H1 (cell line): Measurements from ENCODE around the gene MPPED2. TPM values are rescaled to one million over a fixed set of nuclear protein-coding genes. Genes with fewer than 3 reads are reported as not detected.

Experiments used
- CTCF ChIA-PET: fragments of 300-600 bp; sonication (Branson Sonifier 250); formaldehyde crosslinking; loops from one replicate; lab custom pipeline; 2021; ENCODE audit not compliant: partially characterized antibody; lab: Charles Lee
- POLR2A ChIA-PET: fragments of 300-600 bp; sonication (Branson Sonifier 250); formaldehyde crosslinking; loops from one replicate; lab custom pipeline; 2021; ENCODE audit warnings: inconsistent platforms; ENCODE audit not compliant: partially characterized antibody; lab: Charles Lee
- DNase-seq, 2 experiments: peaks; one replicate each; pipeline versions ENCODE4 v3.0.0 to v3.0.0-alpha.2; 2010 to 2022; ENCODE audit warnings: low spot score in 2 of 2, low read depth in 1 of 2, mixed read lengths in 1 of 2
- FAIRE-seq: peaks from 2 replicates; lab custom pipeline; 2011; peaks lifted over from hg19 to GRCh38; lab: Jason Lieb, UNC
- H2AFZ ChIP-seq: 2 replicates; pipeline ENCODE4 v1.8.1; 2012; ENCODE audit warnings: low read length, inconsistent platforms
- H2AK5ac ChIP-seq: 2 replicates; pipeline ENCODE4 v1.6.1; 2013; ENCODE audit warnings: low read depth, low read length
- H2BK120ac ChIP-seq: replicated peaks from 2 replicates; pipeline ENCODE3; 2013; ENCODE audit warnings: low read depth, low read length, inconsistent platforms
- H2BK12ac ChIP-seq: 2 replicates; pipeline ENCODE4 v1.6.1; 2013; ENCODE audit warnings: low read depth, low read length
- H2BK15ac ChIP-seq: 2 replicates; pipeline ENCODE4 v1.6.1; 2013; ENCODE audit warnings: low read length
- H2BK20ac ChIP-seq: 2 replicates; pipeline ENCODE4 v1.6.1; 2013; ENCODE audit warnings: low read length
- H2BK5ac ChIP-seq: 2 replicates; pipeline ENCODE4 v1.6.1; 2013; ENCODE audit warnings: low read depth, low read length
- H3K14ac ChIP-seq: 2 replicates; pipeline ENCODE4 v1.6.1; 2013; ENCODE audit warnings: inconsistent platforms; ENCODE audit not compliant: insufficient read length
- H3K18ac ChIP-seq: 2 replicates; pipeline ENCODE4 v1.6.1; 2013; ENCODE audit warnings: low read length; ENCODE audit errors: extremely low read depth
- H3K23ac ChIP-seq: 2 replicates; pipeline ENCODE4 v1.6.1; 2013; ENCODE audit warnings: inconsistent platforms; ENCODE audit not compliant: insufficient read length
- H3K23me2 ChIP-seq: 2 replicates; pipeline ENCODE4 v1.6.1; 2013; ENCODE audit warnings: low read depth, low read length
- H3K27ac ChIP-seq: 2 replicates; pipeline ENCODE4 v1.6.1; 2011; ENCODE audit warnings: low read depth, low read length, inconsistent platforms
- H3K27me3 ChIP-seq, 4 experiments: replicated peaks in 1 of 4; 1 replicate in 1 of 4; 2 replicates in 3 of 4; pipeline versions ENCODE4 v1.6.1 to v1.8.1; 2011 to 2013; ENCODE audit warnings: low read length in 3 of 4, mild to moderate bottlenecking in 3 of 4, inconsistent platforms in 2 of 4, mixed read lengths in 2 of 4, moderate library complexity in 1 of 4; ENCODE audit not compliant: control insufficient read depth in 3 of 4, insufficient read depth in 3 of 4; ENCODE audit errors: extremely low read depth in 1 of 4
- H3K36me3 ChIP-seq, 4 experiments: 2 replicates each; pipeline versions ENCODE4 v1.6.1 to v1.8.1; 2011 to 2013; ENCODE audit warnings: mild to moderate bottlenecking in 4 of 4, low read length in 3 of 4, moderate library complexity in 2 of 4, control low read depth in 1 of 4, inconsistent platforms in 1 of 4; ENCODE audit not compliant: insufficient read depth in 4 of 4, control insufficient read depth in 2 of 4
- H3K4ac ChIP-seq: replicated peaks from 2 replicates; pipeline ENCODE3; 2013; ENCODE audit warnings: low read length, low read depth, mixed read lengths, inconsistent platforms; ENCODE audit not compliant: insufficient read length
- H3K4me1 ChIP-seq, 4 experiments: replicated peaks in 1 of 4; 1 replicate in 1 of 4; 2 replicates in 3 of 4; pipeline versions ENCODE4 v1.6.1 to v1.8.1; 2011 to 2013; ENCODE audit warnings: low read length in 3 of 4, inconsistent platforms in 2 of 4, mixed read lengths in 1 of 4; ENCODE audit not compliant: insufficient read depth in 4 of 4, control insufficient read depth in 3 of 4
- H3K4me2 ChIP-seq, 2 experiments: 2 replicates each; pipeline versions ENCODE4 v1.6.1 to v1.8.1; 2011 to 2013; ENCODE audit warnings: low read depth in 2 of 2, low read length in 2 of 2, control low read depth in 1 of 2, inconsistent platforms in 1 of 2, mild to moderate bottlenecking in 1 of 2; ENCODE audit not compliant: insufficient read depth in 1 of 2
- H3K4me3 ChIP-seq, 4 experiments: fragments of 200-600, 300-600 bp in 1 of 4; sonication (generic), shearing (Covaris generic), sonication (Bioruptor Twin) in 1 of 4; 2 replicates each; pipeline versions ENCODE4 v1.5.1 to v1.8.1; 2011 to 2016; ENCODE audit warnings: low read length in 4 of 4, low read depth in 3 of 4, control low read depth in 2 of 4, inconsistent platforms in 2 of 4, mild to moderate bottlenecking in 2 of 4, mixed read lengths in 1 of 4, moderate library complexity in 1 of 4; ENCODE audit not compliant: insufficient read depth in 2 of 4; ENCODE audit errors: extremely low read depth in 1 of 4
- H3K56ac ChIP-seq: replicated peaks from 2 replicates; pipeline ENCODE3; 2013; ENCODE audit warnings: low read depth, mild to moderate bottlenecking, mixed read lengths, low read length, inconsistent platforms; ENCODE audit not compliant: insufficient read length
- H3K79me1 ChIP-seq: 2 replicates; pipeline ENCODE4 v1.6.1; 2013; ENCODE audit warnings: low read depth, low read length, control low read depth
- H3K79me2 ChIP-seq, 2 experiments: 2 replicates each; pipeline versions ENCODE4 v1.6.1 to v1.8.1; 2012 to 2013; ENCODE audit warnings: low read length in 2 of 2, mild to moderate bottlenecking in 2 of 2, inconsistent platforms in 1 of 2; ENCODE audit not compliant: insufficient read depth in 2 of 2, control insufficient read depth in 1 of 2
- H3K9ac ChIP-seq, 4 experiments: replicated peaks in 1 of 4; 1 replicate in 1 of 4; 2 replicates in 3 of 4; pipeline versions ENCODE4 v1.6.1 to v1.8.1; 2011 to 2013; ENCODE audit warnings: low read depth in 3 of 4, low read length in 3 of 4, control low read depth in 2 of 4, mild to moderate bottlenecking in 2 of 4, moderate library complexity in 2 of 4, inconsistent platforms in 1 of 4; ENCODE audit errors: extremely low read depth in 1 of 4
- H3K9me3 ChIP-seq, 2 experiments: 2 replicates each; pipeline versions ENCODE4 v1.6.1 to v1.8.1; 2012 to 2013; ENCODE audit warnings: mild to moderate bottlenecking in 2 of 2, moderate library complexity in 2 of 2, control low read depth in 1 of 2, inconsistent platforms in 1 of 2, low read depth in 1 of 2, low read length in 1 of 2, mixed read lengths in 1 of 2; ENCODE audit not compliant: insufficient read depth in 2 of 2
- H4K20me1 ChIP-seq, 2 experiments: replicated peaks in 1 of 2; 2 replicates each; pipeline versions ENCODE3 to v1.8.1; 2011 to 2013; ENCODE audit warnings: inconsistent platforms in 2 of 2, low read length in 2 of 2, mild to moderate bottlenecking in 1 of 2; ENCODE audit not compliant: insufficient read depth in 2 of 2, control insufficient read depth in 1 of 2
- H4K5ac ChIP-seq: 2 replicates; pipeline ENCODE4 v1.6.1; 2013; ENCODE audit warnings: low read length, low read depth, mixed read lengths, inconsistent platforms; ENCODE audit not compliant: insufficient read length
- H4K8ac ChIP-seq: 2 replicates; pipeline ENCODE4 v1.8.0; 2013; ENCODE audit warnings: mild to moderate bottlenecking, moderate library complexity, low read length, inconsistent platforms; ENCODE audit not compliant: insufficient read depth; ENCODE audit errors: extremely low read depth
- H4K91ac ChIP-seq: replicated peaks from 2 replicates; pipeline ENCODE3; 2013; ENCODE audit warnings: low read length, mixed read lengths, inconsistent platforms; ENCODE audit not compliant: insufficient read length
- ASH2L ChIP-seq: fragments of 200-600, 300-600 bp; sonication (generic); IDR thresholded peaks from one replicate; pipeline ENCODE4 v1.7.1; 2017; ENCODE audit warnings: low read length
- CBX5 ChIP-seq: fragments of 300-800, 300-1000 bp; sonication (generic); IDR thresholded peaks from 2 replicates; pipeline ENCODE4 v1.7.1; 2016; ENCODE audit warnings: antibody characterized with exemption, low read length, low read depth
- CREB1 ChIP-seq: IDR thresholded peaks from 2 replicates; pipeline ENCODE4 v1.6.1; 2012; ENCODE audit warnings: inconsistent platforms
- SP4 ChIP-seq: IDR thresholded peaks from 2 replicates; pipeline ENCODE4 v1.6.1; 2012; ENCODE audit warnings: low read length, inconsistent platforms
- WGBS, 2 experiments: shearing (Covaris generic) in 1 of 2; methylation state at CpG; one replicate each; pipeline versions ENCODE4 v1.1.6 to v1.1.7; 2013 to 2015; ENCODE audit warnings: low lambda C conversion rate in 2 of 2, mixed read lengths in 2 of 2, inconsistent platforms in 1 of 2, low coverage in 1 of 2, missing lambda C conversion rate in 1 of 2; ENCODE audit not compliant: insufficient replicate concordance in 2 of 2, insufficient coverage in 1 of 2, insufficient read length in 1 of 2; ENCODE audit errors: extremely low coverage in 1 of 2, missing lambda C conversion rate in 1 of 2; 5-methylcytosine and 5-hydroxymethylcytosine counted together
- polyA plus RNA-seq, 7 experiments: library from polyadenylated mRNA; depleted of rRNA in 3 of 7; stranded (reverse) in 5 of 7; unstranded in 2 of 7; fragments of >200 nt in 5 of 7; fragments of 200-250 nt in 2 of 7; gene quantifications; 1 replicate in 5 of 7; 2 replicates in 1 of 7; 4 replicates in 1 of 7; pipeline versions ENCODE4 v1.2.1 to v1.2.3, GENCODE V29; 2011 to 2013; ENCODE audit warnings: missing spikeins in 2 of 7, mixed read lengths in 2 of 7
- total RNA-seq: library from RNA; stranded (reverse); fragmentation: NEBNext Ultra II Directional; extraction: Animal tissue kit (Norgen Biotek cat#: 25700); gene quantifications from 2 replicates; pipeline ENCODE4 v1.2.1, GENCODE V29; 2021

MPPED2 gene
- total and polyA plus RNA-seq, 2 of the 8 experiments (the other 6 are each of a cell fraction or from before 2014, with no cell fraction given) = 1.3 to 3.5 TPM

GRCh38 chr11:30485222-30485621 lies 100.9 kb downstream of the MPPED2 start:
- Histone ChIP-seq H2BK120ac (no peak overlapping the region), H3K27ac (no peak overlapping the region), H2BK15ac (no peak overlapping the region), H3K23ac (no peak overlapping the region), H3K79me1 (no peaks in the 10 kb centered on the region), H3K18ac (no peak overlapping the region), H3K14ac (no peak overlapping the region), H4K91ac (no peak overlapping the region), H3K23me2 (no peaks in the 10 kb centered on the region), H3K79me2 (no peaks in the 10 kb centered on the region), H3K9ac (no peak overlapping the region), H3K27me3 (no peaks in the 10 kb centered on the region), H2BK12ac (no peak overlapping the region), H3K36me3 (no peaks in the 10 kb centered on the region), H2AFZ (no peak overlapping the region), H3K4me2 (no peak overlapping the region), H2BK20ac (no peak overlapping the region), H3K56ac (no peak overlapping the region), H2AK5ac (no peak overlapping the region), H2BK5ac (no peak overlapping the region), H3K9me3 (no peaks in the 10 kb centered on the region), H3K4me1 (peaks cover 4 to 7% (median 7%) of the 10 kb centered on the region in 4 experiments; a peak in 5 of 7 replicates), H4K8ac (no peak overlapping the region), H4K20me1 (no peaks in the 10 kb centered on the region), H4K5ac (no peak overlapping the region), H3K4me3 (no peak overlapping the region), H3K4ac (no peak overlapping the region)
- POLR2A ChIA-PET = no interaction called here
- DNase-seq (no peak), FAIRE-seq (no peak)
- CTCF ChIA-PET = no interaction called here
- TF ChIP-seq ASH2L = no peak
- TF ChIP-seq CREB1 = no peak
- no peak for TF ChIP-seq SP4
- TF ChIP-seq CBX5 = no peak
- WGBS, 2 experiments = 93% methylated on average over 3 of the region's 3 CpGs; no CpG with 5 or more reads in 1 of the 2 experiments
